Measurements from ENCODE around the gene HLA-DRB5. TPM values are rescaled to one million over a fixed set of nuclear protein-coding genes. Genes with fewer than 3 reads are reported as not detected.
"Not testable (repeated sequence)": the region's sequence is repeated elsewhere in the genome, so short reads cannot be mapped to it uniquely, and the experiment has no call there.

Gene HLA-DRB5
- 0.20 and 0.87 TPM in 2 replicates for total RNA-seq

DNA sequence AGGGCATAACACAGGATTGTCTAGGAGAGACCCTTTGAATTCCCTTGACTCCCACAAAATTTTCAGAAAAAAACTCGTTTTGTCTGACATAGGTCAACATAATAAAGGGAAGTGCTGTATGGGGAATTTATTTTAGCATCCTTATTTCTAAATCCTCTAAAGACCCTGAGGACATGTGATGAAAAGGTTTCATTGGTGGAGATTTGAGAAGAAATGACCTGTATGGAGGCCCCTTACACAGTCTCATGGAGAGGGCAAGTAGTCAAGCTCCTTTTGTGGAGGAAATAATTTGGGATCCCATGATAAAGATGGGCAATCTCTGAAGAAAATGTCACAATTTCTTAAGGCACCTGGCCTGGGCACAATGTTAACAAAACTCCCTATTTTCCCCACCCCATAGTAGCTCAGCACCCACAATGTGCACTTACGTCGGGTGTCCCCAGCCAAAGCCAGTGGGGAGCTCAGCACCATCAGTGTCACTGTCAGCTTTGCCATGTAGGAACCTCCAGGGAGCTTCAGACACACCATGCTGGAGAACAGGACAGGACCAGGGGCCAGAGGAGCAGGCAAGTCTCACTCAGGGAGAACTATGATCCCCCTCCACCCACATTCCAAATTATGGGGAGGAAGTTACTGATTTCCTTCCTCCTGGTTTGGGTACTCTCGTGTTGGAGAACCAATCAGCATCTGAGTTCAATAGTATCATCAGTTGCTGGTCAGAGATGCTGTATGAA is at the start of gene HLA-DRB5:
TSS of gene HLA-DRB5 (minus strand) at position 591 of the 734 bp plus-strand sequence. CDS start at position 528, 63 bp downstream.
- DNase-seq (ENCODE audit: low read depth): peak; percentile 18

DNA sequence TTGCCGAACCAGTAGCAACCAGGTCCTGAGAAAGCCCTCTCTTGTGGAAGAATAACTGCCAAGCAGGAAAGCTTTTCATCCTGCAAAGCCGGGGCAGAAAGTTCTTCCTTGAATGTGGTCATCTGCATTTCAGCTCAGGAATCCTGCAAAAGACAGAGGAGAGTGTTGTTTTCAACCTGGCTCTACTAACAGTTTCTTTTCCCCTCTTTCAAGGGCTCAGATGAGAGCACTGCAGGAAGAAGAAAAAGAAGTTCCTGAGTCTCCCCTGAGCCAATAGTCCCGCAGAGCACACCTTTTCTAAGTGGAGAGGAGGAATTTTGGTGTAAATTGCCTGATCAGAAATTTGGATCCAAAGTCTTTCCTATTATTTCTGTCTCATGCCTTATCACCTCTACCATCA is 48.9 kb upstream of the HLA-DRB5 start:
- DNase-seq (ENCODE audit: low read depth): no peak

DNA sequence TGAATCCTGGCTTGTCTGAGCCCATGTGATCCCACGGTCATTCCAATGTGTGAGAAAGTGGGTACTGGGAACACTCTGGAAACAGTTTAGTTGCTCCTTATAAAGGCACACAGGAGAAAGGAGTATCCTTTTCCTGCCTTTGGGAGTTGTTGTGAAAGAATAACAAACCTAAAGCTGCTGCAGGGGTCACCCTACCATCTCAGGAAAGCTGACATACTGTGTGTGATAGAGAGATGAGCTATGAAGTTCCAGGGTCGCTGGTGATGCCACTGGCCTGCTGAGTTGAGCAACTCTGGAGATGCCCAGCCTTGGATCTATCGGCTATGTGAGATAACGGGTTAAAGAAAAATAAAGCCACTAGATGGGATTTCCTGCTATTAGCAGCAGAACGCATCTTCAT is 47.4 kb upstream of the HLA-DRB5 start:
- not testable (repeated sequence) for DNase-seq (ENCODE audit: low read depth)

DNA sequence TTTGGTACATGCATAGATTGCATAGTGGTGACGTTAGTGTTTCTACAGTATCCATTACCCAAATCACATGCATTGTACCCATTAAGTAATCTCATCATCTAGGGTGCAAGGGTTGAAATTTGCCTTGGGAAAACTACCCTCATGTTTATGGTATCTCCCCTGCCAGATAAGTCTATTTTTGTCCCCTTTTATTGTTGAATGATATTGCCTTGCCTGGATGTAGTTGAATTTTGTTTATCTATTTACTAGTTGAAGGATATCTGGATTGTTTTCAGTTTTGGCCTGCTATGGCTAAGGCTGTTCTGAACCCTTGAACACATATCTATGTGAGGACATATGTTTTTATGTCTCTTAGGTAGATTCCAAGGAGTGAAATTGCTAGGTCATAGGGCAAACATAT is 46.2 kb upstream of the HLA-DRB5 start:
- no peak for DNase-seq (ENCODE audit: low read depth)

DNA sequence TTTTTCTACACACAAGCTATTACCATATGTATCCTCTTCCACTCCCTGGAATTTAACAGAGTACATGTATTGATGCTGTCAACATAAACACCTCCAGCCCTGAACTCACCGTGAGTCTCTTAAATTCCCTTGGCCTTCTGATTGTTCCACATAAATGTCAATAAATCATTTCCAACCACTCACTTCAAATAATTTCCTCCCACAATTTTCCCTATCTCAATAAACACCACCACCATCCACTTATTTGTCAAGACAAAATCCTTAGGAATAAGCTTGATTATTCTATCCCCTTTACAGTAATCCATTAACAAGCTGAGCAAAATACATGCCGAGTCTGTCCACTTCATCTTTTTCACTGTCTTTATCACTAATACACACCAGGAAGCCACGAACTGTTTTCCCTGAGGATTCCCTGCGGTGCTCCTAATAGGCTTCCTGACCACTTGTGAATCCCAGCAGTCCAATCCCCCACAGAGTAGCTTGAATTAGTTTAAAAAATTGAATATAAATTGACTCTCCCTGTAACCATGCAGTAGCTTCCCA is 40.3 kb upstream of the HLA-DRB5 start:
- DNase-seq (ENCODE audit: low read depth): no peak

DNA sequence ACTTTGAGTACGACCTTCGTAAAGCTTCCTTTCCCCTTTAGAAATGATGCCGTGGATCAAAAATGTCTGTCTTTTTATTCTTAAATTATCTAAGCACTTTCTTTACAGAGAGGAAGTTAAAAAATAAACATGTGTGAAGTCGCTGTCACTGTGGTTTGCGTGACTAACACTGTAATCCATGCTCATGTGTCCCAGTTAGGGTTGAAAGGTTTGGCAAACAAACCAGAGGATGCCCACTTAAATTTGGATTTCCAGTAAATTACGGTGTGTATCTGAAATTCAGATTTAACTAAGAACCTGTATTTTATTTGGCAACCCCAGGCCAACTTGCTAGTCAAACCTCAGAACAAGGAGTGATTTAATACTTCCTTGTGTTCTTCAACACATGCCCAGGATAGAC is 38.5 kb upstream of the HLA-DRB5 start:
- DNase-seq (ENCODE audit: low read depth): no peak

DNA sequence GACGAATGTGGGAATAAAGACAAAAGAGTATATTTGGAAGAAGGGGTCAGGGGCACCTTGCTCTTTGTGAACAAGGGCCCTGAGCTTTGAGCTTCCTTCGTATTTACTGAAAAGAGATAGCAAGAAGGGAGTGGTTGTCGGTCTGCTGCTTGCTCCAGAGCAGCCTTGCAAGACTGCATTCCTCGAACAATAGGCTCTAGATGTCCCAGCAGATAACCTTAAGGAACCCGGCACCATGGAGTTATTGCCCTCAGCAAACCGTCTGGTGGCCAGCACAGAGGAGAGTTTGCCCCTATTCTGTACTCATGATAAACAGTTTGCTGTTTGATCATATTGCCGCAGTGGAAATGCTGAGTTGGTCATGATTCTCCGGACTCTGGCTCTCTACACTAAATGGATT is 36.9 kb upstream of the HLA-DRB5 start:
- no peak for DNase-seq (ENCODE audit: low read depth)

DNA sequence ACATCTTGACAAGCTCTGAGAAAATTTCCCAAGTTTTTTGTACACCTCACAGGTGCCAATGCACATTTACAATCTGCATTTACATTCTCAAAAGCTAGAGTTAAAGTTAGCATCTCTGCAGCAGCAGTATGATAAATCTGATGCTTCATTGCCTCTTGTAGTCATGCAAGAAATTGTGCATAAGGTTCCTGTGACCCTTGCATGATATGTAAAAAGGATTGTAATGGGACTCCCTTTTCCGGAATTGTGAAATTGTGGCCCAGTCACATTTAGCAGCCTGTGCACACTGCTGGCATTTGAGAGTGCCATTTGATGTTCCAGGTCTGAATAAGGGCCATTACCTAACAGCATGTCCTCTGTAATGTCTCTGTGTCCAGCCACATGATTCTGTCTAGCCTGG is 35.4 kb upstream of the HLA-DRB5 start:
- DNase-seq (ENCODE audit: low read depth): no peak

DNA sequence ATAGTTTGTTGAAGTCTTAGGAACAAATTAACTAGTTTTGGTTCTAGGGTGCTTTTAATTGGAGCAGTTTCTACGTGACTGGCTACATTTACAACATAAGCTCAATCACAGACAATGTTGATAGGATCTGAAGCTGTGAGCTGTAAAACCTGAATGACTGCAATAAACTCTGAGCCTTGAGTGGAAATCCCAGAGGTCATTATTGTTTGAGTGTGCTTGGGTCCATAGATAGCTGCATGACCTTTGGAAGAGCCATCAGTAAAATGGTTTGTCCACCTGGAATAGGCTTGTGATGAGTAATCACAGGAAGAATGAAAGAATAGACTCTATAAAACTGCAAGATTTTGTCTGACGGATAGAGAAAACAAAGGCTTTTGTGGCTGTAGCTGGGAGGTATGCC is 32.9 kb upstream of the HLA-DRB5 start:
- DNase-seq (ENCODE audit: low read depth): no peak

DNA sequence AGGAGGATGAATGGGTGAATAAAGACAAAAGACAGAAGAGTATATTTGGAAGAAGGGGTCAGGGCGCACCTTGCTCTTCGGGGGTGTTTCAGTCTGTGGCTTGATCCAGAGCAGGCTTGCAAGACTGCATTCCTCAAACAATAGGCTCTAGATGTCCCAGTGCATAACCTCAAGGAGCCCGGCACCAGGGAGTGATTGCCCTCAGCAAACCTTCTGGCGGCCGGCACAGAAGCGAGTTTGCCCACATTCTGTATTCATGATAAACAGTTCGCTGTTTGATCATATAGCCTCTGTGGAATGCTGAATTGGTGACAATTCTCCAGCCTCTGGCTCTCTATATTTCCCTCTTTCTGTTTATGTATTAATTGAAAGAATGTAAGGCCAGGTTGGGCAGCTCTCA is 29.7 kb upstream of the HLA-DRB5 start:
- DNase-seq (ENCODE audit: low read depth): no peak

DNA sequence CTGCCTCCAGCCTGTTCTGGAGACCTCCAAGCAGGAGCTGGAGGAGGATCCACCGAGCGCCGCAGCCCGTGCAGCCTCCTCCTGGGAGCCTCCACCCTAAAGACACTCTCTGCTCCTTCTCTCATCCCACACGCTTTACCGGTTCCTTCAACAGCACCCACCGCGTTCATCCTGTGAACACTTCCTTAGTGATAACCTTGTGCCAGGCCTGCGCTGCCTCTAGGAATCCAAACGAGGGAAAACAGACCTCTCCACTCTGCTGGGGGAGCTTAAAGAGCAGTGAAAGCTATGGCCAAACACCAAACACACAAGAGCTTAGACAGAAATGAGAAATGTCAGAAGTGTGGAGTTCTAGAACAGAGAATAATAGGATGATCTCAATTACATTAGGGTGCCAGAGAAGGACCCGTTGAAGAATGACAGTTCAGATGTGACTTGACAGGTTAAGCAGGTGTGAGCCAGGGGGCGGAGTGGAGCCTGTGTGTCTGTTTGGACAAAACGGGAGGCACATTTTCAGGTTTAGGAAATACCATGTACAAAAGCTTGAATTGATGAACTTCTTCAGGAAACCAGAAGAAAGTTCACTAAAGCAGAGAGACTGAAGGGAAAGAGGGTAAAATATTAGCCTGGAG is 28.5 kb upstream of the HLA-DRB5 start:
- no peak for DNase-seq (ENCODE audit: low read depth)

DNA sequence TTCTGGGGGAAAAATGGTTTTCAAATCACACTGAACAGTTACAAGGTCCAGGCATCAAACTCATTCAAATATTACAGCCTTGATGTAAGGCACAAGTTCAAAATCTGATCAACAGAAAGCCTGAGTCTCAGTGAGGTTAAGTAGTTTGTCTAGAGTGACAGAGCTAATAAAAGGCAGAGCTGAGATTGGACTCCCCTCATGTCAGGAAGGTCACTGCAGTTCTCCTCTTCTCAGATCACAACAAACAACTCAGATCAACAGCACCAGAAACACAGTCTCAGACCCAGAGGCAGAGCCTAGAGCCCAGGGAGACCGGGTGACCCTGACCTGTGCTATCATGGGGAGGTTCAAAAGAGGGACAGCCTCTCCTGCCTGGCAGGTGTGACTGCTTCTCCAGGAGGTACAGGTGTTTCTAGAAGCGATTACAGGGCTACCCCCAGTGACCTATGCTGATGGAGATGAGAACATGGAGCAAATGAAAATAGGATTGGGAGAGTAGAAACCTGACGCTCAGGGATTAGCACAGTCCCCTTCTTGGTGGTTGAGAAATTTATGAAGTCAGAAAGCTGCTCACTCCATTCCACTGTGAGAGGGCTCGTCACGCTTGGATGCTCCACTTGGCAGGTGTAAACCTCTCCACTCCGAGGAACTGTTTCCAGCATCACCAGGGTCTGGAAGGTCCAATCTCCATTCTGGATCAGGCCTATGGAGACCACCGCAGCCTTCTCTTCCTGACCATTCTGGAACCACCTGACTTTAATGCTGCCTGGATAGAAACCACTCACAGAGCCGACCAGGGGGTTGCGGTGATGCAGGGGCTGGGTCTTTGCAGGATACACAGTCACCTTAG is 24.3 kb upstream of the HLA-DRB5 start:
- DNase-seq (ENCODE audit: low read depth): no peak

DNA sequence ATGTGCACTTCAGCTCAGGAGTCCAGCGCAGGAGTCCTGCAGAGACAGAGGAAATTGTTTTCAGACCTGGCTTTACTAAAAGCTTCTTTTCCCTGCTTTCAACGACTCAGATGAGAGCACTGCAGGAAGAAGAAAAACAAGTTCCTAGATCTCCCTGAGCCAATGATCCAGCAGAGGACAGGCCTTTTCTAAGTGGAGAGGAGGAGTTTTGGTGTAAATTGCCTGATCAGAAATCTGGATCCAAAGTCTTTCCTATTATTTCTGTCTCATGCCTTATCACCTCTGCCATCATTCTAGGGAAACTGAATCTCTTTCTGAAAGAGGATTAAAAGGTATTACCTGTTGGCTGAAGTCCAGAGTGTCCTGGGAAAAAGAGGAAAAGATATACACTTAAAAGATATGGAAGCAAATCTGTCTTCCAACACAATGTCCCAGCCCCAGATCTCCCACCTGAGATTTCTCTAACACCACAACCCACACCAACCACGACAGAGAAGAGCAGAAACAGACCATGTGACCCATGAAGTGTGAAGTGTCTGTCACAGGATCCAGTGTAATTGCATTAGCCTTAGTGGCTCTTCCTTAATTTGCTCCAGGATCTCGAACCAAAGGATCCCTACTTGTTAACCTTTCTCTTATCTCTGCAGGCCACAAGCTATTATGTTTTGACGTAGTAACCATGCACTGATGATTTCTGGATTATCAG is 23.1 kb upstream of the HLA-DRB5 start:
- no peak for DNase-seq (ENCODE audit: low read depth)

DNA sequence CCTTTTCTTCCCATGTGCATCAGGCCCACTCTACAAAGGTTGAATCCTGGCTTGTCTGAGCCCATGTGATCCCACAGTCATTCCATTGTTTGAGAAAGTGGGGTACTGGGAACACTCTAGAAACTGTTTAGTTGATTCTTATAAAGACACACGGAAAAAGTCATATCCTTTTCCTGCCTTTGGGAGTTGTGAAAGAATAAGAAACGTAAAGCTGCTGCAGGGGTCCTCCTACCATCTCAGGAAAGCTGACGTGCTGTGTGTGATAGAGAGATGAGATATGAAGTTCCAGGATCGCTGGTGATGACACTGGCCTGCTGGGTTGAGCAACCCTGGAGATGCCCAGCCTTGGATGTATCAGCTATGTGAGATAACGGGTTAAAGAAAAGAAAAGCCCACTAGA is 21.3 kb upstream of the HLA-DRB5 start:
- DNase-seq (ENCODE audit: low read depth): no peak

DNA sequence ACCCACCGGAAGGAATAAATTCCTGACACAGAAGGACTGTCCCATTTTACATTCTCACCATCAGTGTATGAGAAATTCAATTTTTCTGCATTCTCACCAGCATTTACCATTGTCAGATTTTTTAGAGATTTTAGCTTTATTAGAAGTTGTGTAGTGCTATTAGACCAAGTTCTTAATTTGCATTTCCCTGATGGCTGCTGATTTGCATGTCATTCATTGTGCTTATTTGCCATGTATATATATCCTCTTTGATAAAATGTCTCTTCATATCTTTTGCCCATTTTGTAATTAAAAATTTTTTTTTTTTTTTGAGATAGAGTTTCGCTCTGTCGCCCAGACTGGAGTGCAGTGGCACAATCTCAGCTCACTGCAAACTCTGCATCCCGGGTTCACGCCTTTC is 9.8 kb upstream of the HLA-DRB5 start:
- DNase-seq (ENCODE audit: low read depth): no peak

DNA sequence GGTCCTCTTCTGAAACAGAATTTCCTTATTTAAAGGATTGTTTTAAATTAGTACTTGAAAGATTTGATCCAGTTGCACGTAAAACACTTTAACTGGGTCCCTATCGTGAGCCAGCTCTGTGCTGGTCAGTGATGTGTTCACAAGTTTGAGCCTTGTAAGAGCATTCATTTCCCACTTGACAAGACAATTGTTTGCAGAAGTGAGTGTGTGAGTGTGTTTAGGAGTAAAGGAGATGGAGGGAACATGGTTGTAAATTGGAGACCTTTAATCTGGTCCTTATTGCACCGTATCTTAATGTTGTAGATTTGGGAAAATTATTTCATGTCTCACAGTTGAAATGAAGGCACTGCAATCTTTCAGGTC is 325 bp upstream of the HLA-DRB5 start:
- not testable (repeated sequence) for DNase-seq (ENCODE audit: low read depth)

DNA sequence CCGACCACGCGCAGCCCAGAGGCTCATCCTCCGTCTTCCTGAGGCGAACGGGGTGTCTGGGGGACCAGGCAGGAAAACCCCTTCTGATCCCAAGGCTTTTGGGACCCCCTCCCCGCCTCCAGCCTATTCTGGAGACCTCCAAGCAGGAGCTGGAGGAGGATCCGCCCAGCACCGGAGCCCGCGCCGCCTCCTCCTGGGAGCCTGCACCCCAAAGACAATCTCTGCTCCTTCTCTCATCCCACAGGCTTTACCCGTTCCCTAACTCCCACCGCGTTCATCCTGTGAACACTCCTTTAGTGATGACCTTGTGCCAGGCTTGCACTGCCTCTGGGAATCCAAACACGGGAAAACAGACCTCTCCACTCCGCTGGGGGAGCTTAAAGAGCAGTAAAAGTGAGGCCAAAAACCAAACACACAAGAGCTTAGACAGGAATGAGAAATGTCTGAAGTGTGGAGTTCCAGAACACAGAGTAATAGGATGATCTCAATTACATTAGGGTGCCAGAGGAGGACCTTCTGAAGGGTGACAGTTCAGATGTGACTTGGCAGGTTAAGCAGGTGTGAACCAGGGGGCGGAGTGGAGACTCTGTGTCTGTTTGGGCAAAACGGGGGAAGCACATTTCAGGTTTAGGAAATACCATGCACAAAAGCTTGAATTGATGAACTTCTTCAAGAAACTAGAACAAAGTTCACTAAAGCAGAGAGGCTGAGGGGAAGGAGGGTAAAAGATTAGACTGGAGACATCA is 7.6 kb downstream of the HLA-DRB5 start:
- no peak for DNase-seq (ENCODE audit: low read depth)

DNA sequence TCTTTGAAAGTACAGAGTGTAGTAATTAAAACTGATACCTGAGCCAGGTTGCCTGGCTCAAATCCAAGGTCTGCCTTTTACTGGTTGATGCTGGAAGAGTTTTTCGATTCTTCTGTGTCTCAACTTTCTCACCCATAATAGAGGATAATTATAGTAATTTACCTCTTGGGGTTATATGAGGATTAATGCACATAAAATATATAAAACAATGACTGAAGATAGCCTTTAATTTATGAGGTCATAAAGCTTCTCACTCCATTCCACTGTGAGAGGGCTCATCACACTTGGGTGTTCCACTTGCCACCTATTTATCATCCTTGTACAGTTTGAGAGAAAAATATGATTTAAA is 10.2 kb downstream of the HLA-DRB5 start:
- DNase-seq (ENCODE audit: low read depth): no peak

DNA sequence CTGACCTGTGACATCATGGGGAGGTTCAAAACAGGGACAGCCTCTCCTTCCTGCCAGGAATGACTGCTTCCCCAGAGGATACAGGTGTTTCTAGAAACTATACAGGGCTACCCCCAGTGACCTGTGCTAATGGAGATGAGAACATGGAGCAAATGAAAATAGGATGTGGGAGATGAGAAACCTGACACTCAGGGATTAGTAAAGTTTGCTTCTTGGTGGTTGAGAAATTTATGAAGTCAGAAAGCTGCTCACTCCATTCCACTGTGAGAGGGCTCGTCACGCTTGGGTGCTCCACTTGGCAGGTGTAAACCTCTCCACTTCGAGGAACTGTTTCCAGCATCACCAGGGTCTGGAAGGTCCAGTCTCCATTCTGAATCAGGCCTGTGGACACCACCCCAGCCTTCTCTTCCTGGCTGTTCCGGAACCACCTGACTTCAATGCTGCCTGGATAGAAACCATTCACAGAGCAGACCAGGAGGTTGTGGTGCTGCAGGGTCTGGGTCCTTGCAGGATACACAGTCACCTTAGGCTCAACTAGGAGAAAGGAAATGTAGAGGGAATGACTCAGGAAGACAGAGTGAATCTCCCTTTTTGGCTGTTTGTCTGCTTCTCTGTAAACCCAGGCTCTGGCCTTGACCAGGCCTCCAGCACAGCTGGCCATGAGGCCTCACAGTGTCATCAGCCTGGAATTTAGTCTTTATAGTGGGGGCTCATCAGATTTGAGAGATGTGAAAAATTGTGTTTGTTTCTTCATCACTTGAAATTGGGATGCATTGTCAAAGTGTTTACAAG is 10.8 kb downstream of the HLA-DRB5 start:
- DNase-seq (ENCODE audit: low read depth): no peak

DNA sequence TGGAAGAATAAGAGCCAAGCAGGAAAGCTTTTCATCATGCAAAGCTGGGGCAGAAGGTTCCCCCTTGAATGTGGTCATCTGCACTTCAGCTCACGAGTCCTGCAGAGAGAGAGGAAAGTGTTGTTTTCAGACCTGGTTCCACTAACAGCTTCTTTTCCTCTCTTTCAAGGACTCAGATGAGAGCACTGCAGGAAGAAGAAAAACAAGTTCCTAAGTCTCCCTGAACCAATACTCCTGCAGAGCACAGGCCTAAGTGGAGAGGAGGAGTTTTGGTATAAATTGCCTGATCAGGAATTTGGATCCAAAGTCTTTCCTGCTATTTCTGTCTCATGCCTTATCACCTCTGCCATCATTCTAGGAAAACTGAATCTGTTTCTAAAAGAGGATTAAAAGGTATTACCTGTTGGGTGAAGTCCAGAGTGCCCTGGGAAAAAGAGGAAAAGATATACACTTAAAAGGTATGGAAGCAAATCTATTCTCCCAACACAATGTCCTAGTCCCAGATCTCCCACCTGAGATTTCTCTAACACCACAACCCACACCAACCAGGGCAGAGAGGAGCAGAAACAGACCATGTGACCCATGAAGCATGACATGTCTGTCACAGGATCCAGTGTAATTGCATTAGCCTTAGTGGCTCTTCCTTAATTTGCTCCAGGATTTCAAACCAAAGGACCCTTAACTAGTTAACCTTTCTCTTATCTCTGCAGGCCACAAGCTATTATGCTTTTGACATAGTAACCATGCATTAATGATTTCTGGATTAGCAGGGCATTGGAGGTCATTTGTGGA is 12.2 kb downstream of the HLA-DRB5 start:
- no peak for DNase-seq (ENCODE audit: low read depth)
